T-helper 2 cell treated with Interferon-gamma antibody and Interleukin-4, amounts not matched to agents 5 μg/mL and 100 μg/mL, for 36 hours (primary cell): ENCODE results near the gene SCAPER.
A peak's percentile ranks its signal among the peaks of the same experiment; 100 is the strongest.
"Not testable (repeated sequence)": the region's sequence is repeated elsewhere in the genome, so short reads cannot be mapped to it uniquely, and the experiment has no call there.

Experiments
- DNase-seq: peaks from one replicate; pipeline ENCODE4 v3.0.0; 2021; ENCODE audit warnings: low spot score
- H3K27ac Mint-ChIP-seq: one replicate; pipeline ENCODE4 v1.8.0; 2021; ENCODE audit warnings: mild to moderate bottlenecking, mixed read lengths
- H3K27me3 Mint-ChIP-seq: one replicate; pipeline ENCODE4 v1.8.0; 2021; ENCODE audit warnings: low read depth, mixed read lengths
- H3K36me3 Mint-ChIP-seq: one replicate; pipeline ENCODE4 v1.8.0; 2021; ENCODE audit warnings: low read depth, mixed read lengths
- H3K4me1 Mint-ChIP-seq: one replicate; pipeline ENCODE4 v1.8.0; 2021; ENCODE audit warnings: low read depth, mixed read lengths
- H3K4me3 Mint-ChIP-seq: one replicate; pipeline ENCODE4 v1.8.0; 2022; ENCODE audit warnings: mild to moderate bottlenecking, moderate library complexity, mixed read lengths
- H3K9me3 Mint-ChIP-seq: one replicate; pipeline ENCODE4 v1.8.0; 2021; ENCODE audit warnings: mixed read lengths

SCAPER gene

DNA sequence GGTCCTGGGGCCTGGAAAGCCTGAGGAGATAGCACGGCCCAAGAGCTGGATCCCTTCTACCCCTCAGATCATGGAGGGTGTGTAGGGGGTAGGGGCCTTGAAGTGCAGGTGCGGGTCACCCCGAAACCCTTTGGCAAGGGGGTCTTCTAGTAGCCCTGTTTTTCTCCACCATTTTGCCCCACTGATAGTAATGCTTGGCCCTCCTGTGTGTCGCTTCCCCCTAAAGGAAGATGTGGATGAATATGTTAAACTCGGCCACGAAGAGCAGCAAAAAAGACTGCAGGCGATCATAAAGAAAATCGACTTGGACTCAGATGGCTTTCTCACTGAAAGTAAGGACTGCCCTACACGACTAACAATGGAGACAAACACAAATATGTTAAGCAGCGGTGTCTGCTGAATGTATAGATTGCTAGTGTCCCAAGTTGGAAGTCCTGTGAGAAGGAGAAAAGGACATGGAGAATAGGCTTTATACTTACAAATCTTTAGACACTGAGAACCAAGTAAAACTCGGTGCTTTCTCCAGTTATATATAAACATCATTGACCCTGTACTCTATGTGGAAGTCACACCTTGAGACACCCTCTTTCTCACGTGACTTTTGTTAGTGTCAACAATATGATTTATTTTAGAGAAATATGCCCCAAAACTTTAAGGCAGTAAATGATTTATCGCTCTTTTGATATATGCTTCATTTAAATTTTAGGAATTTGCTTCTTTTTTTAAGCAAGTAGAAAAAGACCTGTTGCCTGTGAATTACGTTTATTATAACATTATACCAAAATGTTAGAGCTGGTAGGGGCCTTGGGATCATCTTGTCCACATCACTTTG lies 27.2 kb upstream of the SCAPER start:
- H3K27me3 Mint-ChIP-seq = peaks cover 8% of the 10 kb centered on the region
- peaks cover 24% of the 10 kb centered on the region for H3K4me1 Mint-ChIP-seq
- no peaks in the 10 kb centered on the region for H3K9me3 Mint-ChIP-seq
- peaks cover 35% of the 10 kb centered on the region for H3K36me3 Mint-ChIP-seq
- peak overlapping the region; percentile 88 for H3K27ac Mint-ChIP-seq
- H3K4me3 Mint-ChIP-seq = peak overlapping the region; percentile 88
- no peak for DNase-seq

GRCh38 chr15:76931397-76932134 lies 26.4 kb upstream of the SCAPER start, which contains the start of gene RCN2:
RCN2 (plus strand) TSS chr15:76931749; CDS start chr15:76931842, 93 bp downstream.
- H3K27me3 Mint-ChIP-seq = peaks cover 12% of the 10 kb centered on the region
- peak within 1 kb of the TSS; percentile 88 for H3K27ac Mint-ChIP-seq
- peaks cover 29% of the 10 kb centered on the region for H3K36me3 Mint-ChIP-seq
- no peaks in the 10 kb centered on the region for H3K9me3 Mint-ChIP-seq
- DNase-seq = peak; percentile 96
- H3K4me1 Mint-ChIP-seq = peaks cover 24% of the 10 kb centered on the region
- H3K4me3 Mint-ChIP-seq = peak within 1 kb of the TSS; percentile 88

GRCh38 chr15:76930831-76931396 lies 25.8 kb upstream of the SCAPER start:
- no peak for DNase-seq
- H3K27me3 Mint-ChIP-seq = peaks cover 17% of the 10 kb centered on the region
- H3K9me3 Mint-ChIP-seq = no peaks in the 10 kb centered on the region
- H3K4me1 Mint-ChIP-seq = peaks cover 24% of the 10 kb centered on the region
- H3K27ac Mint-ChIP-seq = peak overlapping the region; percentile 81
- H3K4me3 Mint-ChIP-seq = peak overlapping the region; percentile 87
- peaks cover 24% of the 10 kb centered on the region for H3K36me3 Mint-ChIP-seq

DNA sequence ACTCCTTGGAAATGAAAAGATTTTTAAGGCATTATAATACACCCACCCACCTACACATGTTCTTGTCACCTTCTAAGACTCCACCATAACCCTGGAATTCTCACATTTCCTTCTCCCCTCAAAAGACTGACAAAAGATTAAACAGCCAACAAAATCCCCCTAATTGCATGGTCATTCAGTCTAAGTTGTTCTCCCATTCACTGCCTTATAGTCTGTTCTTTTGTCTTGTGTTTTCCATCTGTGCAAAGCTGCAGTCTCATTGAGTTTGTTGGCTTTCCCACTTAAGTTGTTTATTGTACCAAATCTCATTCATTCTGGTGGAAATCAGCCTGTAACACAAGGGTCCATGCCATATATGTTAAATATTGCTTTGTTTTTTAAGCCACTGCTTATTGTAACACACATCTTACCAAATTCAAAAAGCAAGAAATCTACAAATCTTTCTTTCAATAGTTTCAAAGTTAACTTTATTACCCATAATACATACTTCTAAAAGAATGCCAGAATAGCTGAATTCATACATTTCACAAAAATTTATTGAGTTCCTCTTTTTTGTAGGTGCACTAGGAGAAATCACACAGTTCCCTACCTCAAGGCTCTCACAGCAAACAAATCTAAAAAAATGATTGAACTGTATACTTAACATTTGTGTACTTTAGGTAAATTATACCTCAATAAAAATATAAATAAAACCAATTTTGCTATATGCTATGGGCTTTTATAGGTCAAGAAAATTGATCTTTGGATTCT lies 24.0 kb upstream of the SCAPER start:
- no peak for DNase-seq
- Mint-ChIP-seq H3K4me3 (no peak overlapping the region), H3K36me3 (peaks cover 12% of the 10 kb centered on the region), H3K4me1 (peaks cover 19% of the 10 kb centered on the region), H3K27me3 (peaks cover 30% of the 10 kb centered on the region), H3K9me3 (no peaks in the 10 kb centered on the region), H3K27ac (no peak overlapping the region)

GRCh38 chr15:76928201-76928600 lies 23.1 kb upstream of the SCAPER start:
- H3K4me3 Mint-ChIP-seq = no peak overlapping the region
- H3K4me1 Mint-ChIP-seq = peaks cover 15% of the 10 kb centered on the region
- no peak for DNase-seq
- H3K9me3 Mint-ChIP-seq = no peaks in the 10 kb centered on the region
- peaks cover 33% of the 10 kb centered on the region for H3K27me3 Mint-ChIP-seq
- H3K27ac Mint-ChIP-seq = no peak overlapping the region
- H3K36me3 Mint-ChIP-seq = peaks cover 5% of the 10 kb centered on the region

DNA sequence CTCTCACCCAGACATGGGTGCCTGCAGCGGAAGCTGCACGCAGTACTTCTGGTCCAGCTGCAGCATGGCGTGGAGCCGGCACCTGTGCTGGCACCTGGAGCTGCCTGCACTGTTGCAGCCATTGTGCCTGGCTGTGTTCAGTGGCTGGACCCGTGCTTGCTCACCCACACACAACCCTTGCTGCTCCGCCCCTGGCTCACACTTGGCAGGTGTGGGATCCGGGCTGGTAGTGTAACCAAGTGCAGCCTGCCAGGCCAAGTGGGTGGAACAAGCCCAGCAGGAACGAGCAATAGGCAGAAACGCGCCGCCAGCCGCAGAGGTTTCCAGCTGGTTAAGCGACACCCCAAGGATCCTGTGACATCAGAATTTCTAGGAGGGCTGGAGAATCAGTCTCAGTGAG lies 11.2 kb upstream of the SCAPER start:
- peaks cover 29% of the 10 kb centered on the region for H3K27me3 Mint-ChIP-seq
- no peak overlapping the region for H3K4me3 Mint-ChIP-seq
- no peaks in the 10 kb centered on the region for H3K4me1 Mint-ChIP-seq
- no peak overlapping the region for H3K27ac Mint-ChIP-seq
- no peak for DNase-seq
- H3K9me3 Mint-ChIP-seq = no peaks in the 10 kb centered on the region
- no peaks in the 10 kb centered on the region for H3K36me3 Mint-ChIP-seq

- H3K36me3 Mint-ChIP-seq = no peaks in the 10 kb centered on the region
- no peaks in the 10 kb centered on the region for H3K4me1 Mint-ChIP-seq
Measured at GRCh38 chr15:76913737-76914136, 8.6 kb upstream of the SCAPER start.

GRCh38 chr15:76912430-76912829 lies 7.3 kb upstream of the SCAPER start:
- Mint-ChIP-seq H3K9me3 (no peaks in the 10 kb centered on the region), H3K4me3 (no peak overlapping the region), H3K36me3 (no peaks in the 10 kb centered on the region), H3K27ac (no peak overlapping the region), H3K4me1 (no peaks in the 10 kb centered on the region), H3K27me3 (peaks cover 12% of the 10 kb centered on the region)
- no peak for DNase-seq

More at GRCh38 chr15:76913737-76914136, 8.6 kb upstream of the SCAPER start:
- DNase-seq = no peak
- peaks cover 20% of the 10 kb centered on the region for H3K27me3 Mint-ChIP-seq
- no peak overlapping the region for H3K27ac Mint-ChIP-seq
- H3K9me3 Mint-ChIP-seq = no peaks in the 10 kb centered on the region
- no peak overlapping the region for H3K4me3 Mint-ChIP-seq

DNA sequence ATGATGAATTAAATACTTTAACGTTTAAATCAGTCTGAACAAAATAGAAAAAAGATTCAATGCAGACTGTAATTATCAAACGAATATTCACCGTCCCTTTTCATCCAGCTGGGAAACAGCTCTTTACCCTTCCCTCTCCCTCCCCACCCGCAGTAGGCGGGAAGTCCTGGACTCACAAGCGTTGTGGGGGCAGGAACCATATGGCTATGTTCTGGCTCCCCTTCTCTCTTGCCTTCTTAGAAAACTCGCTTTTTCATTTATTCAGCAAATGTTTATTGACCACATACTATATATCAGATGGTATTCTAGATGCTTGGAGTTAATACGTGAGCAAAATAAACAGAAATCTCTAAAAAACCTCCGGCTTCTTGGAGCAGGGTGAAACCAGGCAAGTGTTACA lies 715 bp upstream of the SCAPER start:
- no peak for DNase-seq
- peak overlapping the region; percentile 95 for H3K4me3 Mint-ChIP-seq
- H3K4me1 Mint-ChIP-seq = peaks cover 28% of the 10 kb centered on the region
- H3K36me3 Mint-ChIP-seq = no peaks in the 10 kb centered on the region
- H3K27me3 Mint-ChIP-seq = no peaks in the 10 kb centered on the region
- H3K9me3 Mint-ChIP-seq = no peaks in the 10 kb centered on the region
- H3K27ac Mint-ChIP-seq = no peak overlapping the region

GRCh38 chr15:76904461-76905012 lies 603 bp downstream of the SCAPER start:
- H3K9me3 Mint-ChIP-seq = no peaks in the 10 kb centered on the region
- H3K4me3 Mint-ChIP-seq = peak overlapping the region; percentile 95
- H3K4me1 Mint-ChIP-seq = peaks cover 28% of the 10 kb centered on the region
- no peaks in the 10 kb centered on the region for H3K36me3 Mint-ChIP-seq
- H3K27ac Mint-ChIP-seq = peak overlapping the region; percentile 92
- DNase-seq = no peak
- no peaks in the 10 kb centered on the region for H3K27me3 Mint-ChIP-seq

DNA sequence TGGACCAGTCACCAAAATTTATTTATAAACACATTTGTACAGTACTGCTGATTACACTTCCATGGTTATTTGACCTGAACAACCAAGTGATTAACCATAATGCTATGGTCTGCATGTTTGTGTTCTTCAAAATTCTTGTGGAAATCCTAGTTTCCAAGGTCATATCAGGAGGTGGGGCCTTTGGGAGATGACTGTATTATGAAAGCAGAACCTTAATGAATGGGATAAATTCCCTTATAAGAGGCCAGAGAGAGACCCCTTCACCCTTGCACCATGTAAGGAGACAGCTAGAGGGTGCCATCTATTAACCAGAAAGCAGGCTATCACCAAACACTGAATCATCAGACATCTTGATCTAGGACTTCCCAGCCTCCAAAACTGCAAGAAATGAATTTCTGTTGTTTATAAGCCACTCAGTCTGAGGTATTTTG lies 1.9 kb downstream of the SCAPER start:
- Mint-ChIP-seq H3K27me3 (no peaks in the 10 kb centered on the region), H3K9me3 (no peaks in the 10 kb centered on the region), H3K27ac (peak overlapping the region; percentile 1), H3K36me3 (peaks cover under 1% of the 10 kb centered on the region), H3K4me3 (peak overlapping the region; percentile 95), H3K4me1 (peaks cover 28% of the 10 kb centered on the region)
- DNase-seq = no peak

DNA sequence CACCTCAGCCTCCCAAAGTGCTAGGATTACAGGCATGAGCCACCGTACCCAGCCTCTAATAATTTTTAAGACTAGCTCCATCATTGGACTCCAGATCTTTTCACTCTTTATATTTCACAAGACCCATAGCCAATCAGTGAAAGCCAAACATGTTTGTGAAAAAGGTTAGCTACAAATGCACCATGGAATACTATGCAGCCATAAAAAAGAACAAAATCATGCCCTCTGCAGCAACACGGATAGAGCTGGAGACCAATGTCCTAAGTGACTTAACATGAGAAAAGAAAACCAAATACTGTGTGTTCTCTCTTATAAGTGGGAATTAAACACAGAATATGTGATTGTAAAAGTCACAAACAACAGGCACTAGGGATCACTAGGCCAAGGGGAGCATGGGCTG lies 3.2 kb downstream of the SCAPER start:
- DNase-seq = no peak
- Mint-ChIP-seq H3K27ac (no peak overlapping the region), H3K4me1 (peaks cover 28% of the 10 kb centered on the region), H3K9me3 (no peaks in the 10 kb centered on the region), H3K36me3 (peaks cover 4% of the 10 kb centered on the region), H3K27me3 (no peaks in the 10 kb centered on the region), H3K4me3 (no peak overlapping the region)

DNA sequence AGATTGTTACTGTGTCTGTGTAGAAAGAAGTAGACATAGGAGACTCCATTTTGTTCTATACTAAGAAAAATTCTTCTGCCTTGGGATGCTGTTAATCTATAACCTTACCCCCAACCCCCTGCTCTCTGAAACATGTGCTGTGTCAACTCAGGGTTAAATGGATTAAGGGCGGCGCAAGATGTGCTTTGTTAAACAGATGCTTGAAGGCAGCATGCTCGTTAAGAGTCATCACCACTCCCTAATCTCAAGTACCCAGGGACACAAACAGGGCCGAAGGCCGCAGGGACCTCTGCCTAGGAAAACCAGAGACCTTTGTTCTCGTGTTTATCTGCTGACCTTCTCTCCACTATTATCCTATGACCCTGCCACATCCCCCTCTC lies 5.2 kb downstream of the SCAPER start:
- not testable (repeated sequence) for H3K4me3 Mint-ChIP-seq, H3K9me3 Mint-ChIP-seq, H3K27ac Mint-ChIP-seq, H3K27me3 Mint-ChIP-seq, DNase-seq, H3K36me3 Mint-ChIP-seq
- peaks cover 21% of the 10 kb centered on the region for H3K4me1 Mint-ChIP-seq
